Endometrium (tissue), 2 donors: Measurements from ENCODE around the gene MSI2.

Experiments
- FAIRE-seq: peaks from 2 replicates; lab custom pipeline; 2012; peaks lifted over from hg19 to GRCh38; lab: Jason Lieb, UNC
- donor health status: control.
- donor health status: control.

The MSI2 gene

GRCh38 chr17:57418463-57419246, 162.3 kb downstream of the MSI2 start:
- no peak for FAIRE-seq

GRCh38 chr17:57419940-57420550, 163.7 kb downstream of the MSI2 start:
- no peak for FAIRE-seq

GRCh38 chr17:57420734-57421717, 164.7 kb downstream of the MSI2 start:
- FAIRE-seq: no peak

- FAIRE-seq: no peak
Measured at GRCh38 chr17:57422574-57423164, 166.3 kb downstream of the MSI2 start.

GRCh38 chr17:57423541-57423940, 167.2 kb downstream of the MSI2 start:
- FAIRE-seq: no peak

GRCh38 chr17:57424273-57424672, 167.9 kb downstream of the MSI2 start:
- FAIRE-seq: no peak

GRCh38 chr17:57424777-57425188, 168.5 kb downstream of the MSI2 start:
- FAIRE-seq: no peak

GRCh38 chr17:57425431-57425830, 169.1 kb downstream of the MSI2 start:
- FAIRE-seq: no peak

GRCh38 chr17:57425903-57426880, 169.9 kb downstream of the MSI2 start:
- FAIRE-seq: no peak

- no peak for FAIRE-seq
Measured at GRCh38 chr17:57429966-57430365, 173.6 kb downstream of the MSI2 start.

GRCh38 chr17:57431415-57431814, 175.1 kb downstream of the MSI2 start:
- no peak for FAIRE-seq

GRCh38 chr17:57432507-57433277, 176.4 kb downstream of the MSI2 start:
- no peak for FAIRE-seq

- FAIRE-seq: no peak
Measured at GRCh38 chr17:57433452-57433851, 177.1 kb downstream of the MSI2 start.

- no peak for FAIRE-seq
Measured at GRCh38 chr17:57434361-57434760, 178.0 kb downstream of the MSI2 start.

- FAIRE-seq: no peak
Measured at GRCh38 chr17:57436565-57436964, 180.2 kb downstream of the MSI2 start.

GRCh38 chr17:57438066-57438731, 181.9 kb downstream of the MSI2 start:
- FAIRE-seq: no peak

- no peak for FAIRE-seq
Measured at GRCh38 chr17:57439651-57440050, 183.3 kb downstream of the MSI2 start.

GRCh38 chr17:57440522-57441269, 184.4 kb downstream of the MSI2 start:
- FAIRE-seq: no peak

- no peak for FAIRE-seq
Measured at GRCh38 chr17:57441270-57441600, 184.9 kb downstream of the MSI2 start.
